Fibroblast of mammary gland (primary cell): ENCODE measurements around the gene TBKBP1.
"Not testable (repeated sequence)": the region's sequence is repeated elsewhere in the genome, so short reads cannot be mapped to it uniquely, and the experiment has no call there.

Source experiments
- DNase-seq: peaks from one replicate; pipeline ENCODE4 v3.0.0-alpha.2; 2010; ENCODE audit warnings: low read depth
- H3K4me3 ChIP-seq: 2 replicates; pipeline ENCODE4 v1.5.1; 2011; ENCODE audit warnings: low read depth, mild to moderate bottlenecking, low read length, moderate library complexity; ENCODE audit not compliant: control insufficient read depth
- TF ChIP-seq, protein P1 (sequence below): conservative IDR thresholded peaks from 2 replicates; pipeline ENCODE4 v1.5.1; 2011; ENCODE audit warnings: low read depth, low read length, inconsistent platforms; ENCODE audit not compliant: control insufficient read depth, insufficient read depth

TBKBP1 gene

DNA sequence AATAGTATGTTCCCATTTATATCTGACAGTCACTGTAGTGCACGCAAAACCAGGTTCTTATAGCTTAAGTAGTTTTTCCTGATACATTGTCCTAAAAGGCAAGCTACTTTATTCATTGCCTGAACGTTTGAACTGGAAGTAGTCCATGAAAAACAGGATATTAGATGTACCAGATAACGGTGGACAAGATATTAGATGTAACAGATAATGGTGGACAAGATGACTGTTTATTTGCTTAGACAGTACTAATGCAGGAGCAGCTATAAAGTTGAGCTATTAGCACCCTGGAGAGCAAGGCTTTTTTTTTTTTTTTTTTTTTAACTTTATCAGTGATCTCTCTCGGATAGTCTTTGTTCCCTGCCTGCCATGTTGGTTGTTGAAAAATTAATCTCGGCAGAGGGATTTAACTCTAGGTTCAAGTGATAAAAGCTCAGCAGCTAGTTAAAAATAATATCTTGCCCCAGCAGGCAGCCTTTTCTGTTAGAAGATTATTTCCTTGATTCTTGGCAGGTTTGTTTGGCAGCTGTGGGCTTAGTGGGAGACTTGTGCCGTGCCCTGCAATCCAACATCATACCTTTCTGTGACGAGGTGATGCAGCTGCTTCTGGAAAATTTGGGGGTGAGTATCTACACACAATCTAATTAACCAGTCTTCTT lies 17.3 kb upstream of the TBKBP1 start:
- DNase-seq = no peak
- no peak overlapping the region for H3K4me3 ChIP-seq
- TF ChIP-seq, protein P1, sequence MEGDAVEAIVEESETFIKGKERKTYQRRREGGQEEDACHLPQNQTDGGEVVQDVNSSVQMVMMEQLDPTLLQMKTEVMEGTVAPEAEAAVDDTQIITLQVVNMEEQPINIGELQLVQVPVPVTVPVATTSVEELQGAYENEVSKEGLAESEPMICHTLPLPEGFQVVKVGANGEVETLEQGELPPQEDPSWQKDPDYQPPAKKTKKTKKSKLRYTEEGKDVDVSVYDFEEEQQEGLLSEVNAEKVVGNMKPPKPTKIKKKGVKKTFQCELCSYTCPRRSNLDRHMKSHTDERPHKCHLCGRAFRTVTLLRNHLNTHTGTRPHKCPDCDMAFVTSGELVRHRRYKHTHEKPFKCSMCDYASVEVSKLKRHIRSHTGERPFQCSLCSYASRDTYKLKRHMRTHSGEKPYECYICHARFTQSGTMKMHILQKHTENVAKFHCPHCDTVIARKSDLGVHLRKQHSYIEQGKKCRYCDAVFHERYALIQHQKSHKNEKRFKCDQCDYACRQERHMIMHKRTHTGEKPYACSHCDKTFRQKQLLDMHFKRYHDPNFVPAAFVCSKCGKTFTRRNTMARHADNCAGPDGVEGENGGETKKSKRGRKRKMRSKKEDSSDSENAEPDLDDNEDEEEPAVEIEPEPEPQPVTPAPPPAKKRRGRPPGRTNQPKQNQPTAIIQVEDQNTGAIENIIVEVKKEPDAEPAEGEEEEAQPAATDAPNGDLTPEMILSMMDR = no peak

DNA sequence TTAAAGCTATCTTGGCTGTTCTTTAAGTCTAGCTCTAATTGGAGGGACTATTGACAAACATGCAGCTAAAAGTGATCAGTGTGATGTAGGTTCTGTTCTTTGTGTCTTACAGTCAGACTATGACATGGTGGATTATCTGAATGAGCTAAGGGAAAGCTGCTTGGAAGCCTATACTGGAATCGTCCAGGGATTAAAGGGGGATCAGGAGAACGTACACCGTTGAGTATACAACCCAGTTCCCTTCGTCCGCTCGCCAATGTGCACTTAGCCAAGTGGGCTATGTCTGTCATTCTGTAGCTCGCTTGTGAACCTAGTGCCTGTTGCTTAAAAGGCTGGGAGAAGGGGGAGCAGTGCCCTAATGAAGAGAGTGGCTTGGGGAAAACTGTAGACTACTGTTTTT lies 15.8 kb upstream of the TBKBP1 start:
- no peak overlapping the region for H3K4me3 ChIP-seq
- TF ChIP-seq, protein P1 = no peak
- no peak for DNase-seq

DNA sequence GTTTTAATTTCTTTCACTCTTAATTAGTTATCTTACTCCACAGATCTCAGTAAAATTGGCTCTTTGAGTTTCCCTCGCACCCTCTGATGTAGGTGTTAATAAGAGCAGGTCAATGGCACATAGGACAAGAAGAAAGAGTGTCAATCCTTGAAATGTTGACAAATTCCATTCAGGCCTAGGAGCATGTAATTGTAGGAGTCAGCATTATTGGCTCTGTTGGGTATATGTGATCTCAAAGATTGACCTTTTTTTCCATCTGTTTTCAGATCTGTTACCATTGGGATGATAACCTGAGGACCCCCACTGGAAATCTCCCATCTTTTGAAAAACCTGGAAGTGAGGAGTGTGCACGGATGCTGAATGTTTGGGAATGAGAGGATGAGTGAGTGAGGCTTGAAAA lies 11.8 kb upstream of the TBKBP1 start:
- DNase-seq = no peak

DNA sequence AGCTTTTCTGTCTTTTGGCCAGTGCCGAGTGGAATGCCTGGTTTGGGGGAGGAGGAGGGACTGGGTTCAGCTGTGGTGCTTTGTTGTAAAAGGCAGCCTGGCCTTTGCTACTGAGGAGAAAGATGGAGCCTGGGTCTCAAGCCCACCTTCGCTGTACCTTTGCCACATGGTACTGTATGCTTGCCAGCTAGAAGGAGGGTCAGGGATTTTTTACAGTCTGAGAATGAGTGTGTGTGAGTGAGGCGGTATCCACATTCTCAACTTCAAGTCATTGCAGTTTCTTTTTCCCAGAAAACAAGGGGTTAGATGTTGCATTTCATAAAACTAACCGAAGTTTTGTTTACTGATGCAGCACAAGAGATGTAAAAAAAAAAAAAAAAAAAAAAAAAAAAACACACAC lies 11.2 kb upstream of the TBKBP1 start:
- not testable (repeated sequence) for DNase-seq, H3K4me3 ChIP-seq

More for the DNA sequence above, 11.8 kb upstream of the TBKBP1 start:
- TF ChIP-seq, protein P1 = no peak
- H3K4me3 ChIP-seq = no peak overlapping the region

DNA sequence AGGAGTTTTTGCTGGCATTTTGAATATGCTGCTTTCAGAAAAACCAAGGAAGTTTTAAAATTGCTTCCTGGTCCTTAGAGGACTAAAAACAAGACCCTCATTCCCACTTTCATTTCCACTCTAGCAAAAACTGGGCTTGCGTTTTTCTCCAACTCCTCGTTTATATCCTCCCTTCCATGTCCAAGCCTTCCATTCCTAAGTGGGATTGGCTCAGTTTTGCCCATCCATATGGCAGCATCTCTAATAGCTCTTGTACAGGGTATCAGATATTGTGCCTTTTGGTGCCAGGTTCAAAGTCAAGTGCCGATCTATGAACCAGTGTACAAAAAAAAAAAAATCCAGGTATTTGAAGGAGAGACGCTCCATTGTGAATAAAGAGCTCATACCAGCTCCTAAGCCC lies 9.9 kb upstream of the TBKBP1 start:
- H3K4me3 ChIP-seq = no peak overlapping the region
- TF ChIP-seq, protein P1 = no peak
- DNase-seq = no peak

DNA sequence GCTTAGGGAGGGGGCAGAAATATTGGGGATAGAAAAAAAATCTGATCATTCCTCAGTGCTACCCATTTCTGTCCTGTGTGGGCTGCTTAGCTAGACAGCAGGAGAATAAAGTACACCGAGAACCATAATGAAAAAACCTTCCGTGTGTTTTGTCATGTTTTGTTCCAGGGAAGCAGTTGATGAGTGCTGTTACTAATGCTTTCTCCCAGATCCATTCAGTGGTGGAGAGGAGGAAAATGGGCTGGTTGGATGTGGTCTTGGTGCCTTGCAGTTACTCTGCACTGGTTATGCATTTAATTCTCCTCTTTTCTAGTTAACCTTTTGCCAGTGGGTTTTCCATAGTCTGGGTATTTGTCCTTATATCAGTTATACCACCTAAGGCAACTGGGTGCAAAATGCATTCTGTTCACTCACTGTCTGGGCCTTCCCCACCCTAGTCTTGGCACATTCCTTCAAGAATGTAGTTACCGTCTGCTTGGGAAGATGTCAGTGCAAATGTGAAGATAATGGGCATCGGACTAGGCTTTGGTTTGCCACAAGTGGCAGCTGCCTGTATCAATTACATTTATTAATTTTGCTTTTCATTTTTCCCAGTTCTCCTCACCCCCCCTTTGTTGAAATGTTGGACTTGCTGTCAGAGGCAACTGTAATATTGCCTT lies 9.3 kb upstream of the TBKBP1 start:
- no peak for DNase-seq
- TF ChIP-seq, protein P1 = no peak
- H3K4me3 ChIP-seq = no peak overlapping the region

DNA sequence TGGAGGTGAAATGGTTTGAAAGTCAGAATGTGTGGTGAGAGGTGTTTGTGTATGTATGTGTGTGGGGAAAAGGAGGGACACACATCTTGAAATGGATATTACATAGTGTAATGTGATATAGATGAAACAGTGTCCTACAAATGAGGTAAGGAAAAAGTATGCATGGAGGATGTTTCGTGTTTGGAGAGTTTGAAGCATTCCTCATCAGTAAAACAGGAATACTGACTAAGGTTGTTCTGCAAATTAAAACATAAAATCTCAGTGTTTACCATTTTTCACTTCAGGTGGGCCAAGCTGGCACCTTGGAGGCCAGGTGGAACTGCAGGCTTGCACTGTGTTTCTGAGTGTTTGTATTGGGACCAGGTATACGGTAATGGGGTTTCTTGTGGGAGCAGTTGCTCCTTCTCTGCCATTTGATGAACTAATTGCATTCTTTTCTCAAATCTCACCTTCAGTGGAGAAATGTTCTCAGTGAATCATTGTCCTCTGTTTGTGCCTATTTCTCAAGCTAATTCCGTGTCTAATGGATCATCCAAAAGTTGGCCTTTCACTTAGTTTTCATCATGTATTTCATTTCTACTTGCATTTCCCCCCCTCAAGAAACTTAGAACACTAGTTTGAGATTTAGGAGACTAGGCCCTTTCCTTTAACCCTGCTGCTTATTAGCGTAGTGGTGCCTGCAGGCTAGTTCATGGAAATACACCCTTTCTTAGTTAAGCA lies 8.2 kb upstream of the TBKBP1 start:
- TF ChIP-seq, protein P1 = no peak
- H3K4me3 ChIP-seq = no peak overlapping the region
- peak; percentile 61 for DNase-seq
